IPS-18a (cell line): ENCODE data around the gene RND2.

ENCODE experiments used
- H3K27ac ChIP-seq: one replicate; pipeline ENCODE4 v1.5.1; 2013; ENCODE audit warnings: low read length
- H3K27me3 ChIP-seq: one replicate; pipeline ENCODE4 v1.6.1; 2013; ENCODE audit warnings: mild to moderate bottlenecking, low read length; ENCODE audit not compliant: control insufficient read depth, insufficient read depth
- H3K36me3 ChIP-seq: one replicate; pipeline ENCODE4 v1.6.1; 2013; ENCODE audit warnings: low read depth, low read length; ENCODE audit not compliant: control insufficient read depth
- H3K4me1 ChIP-seq: one replicate; pipeline ENCODE4 v1.6.1; 2013; ENCODE audit warnings: low read depth, low read length; ENCODE audit not compliant: control insufficient read depth
- H3K4me3 ChIP-seq: one replicate; pipeline ENCODE4 v1.5.1; 2013; ENCODE audit warnings: low read length
- H3K9ac ChIP-seq: one replicate; pipeline ENCODE4 v1.6.1; 2013; ENCODE audit warnings: mild to moderate bottlenecking, low read length, moderate library complexity
- H3K9me3 ChIP-seq: one replicate; pipeline ENCODE4 v1.6.1; 2013; ENCODE audit warnings: low read depth, low read length; ENCODE audit not compliant: control insufficient read depth

RND2 gene

DNA sequence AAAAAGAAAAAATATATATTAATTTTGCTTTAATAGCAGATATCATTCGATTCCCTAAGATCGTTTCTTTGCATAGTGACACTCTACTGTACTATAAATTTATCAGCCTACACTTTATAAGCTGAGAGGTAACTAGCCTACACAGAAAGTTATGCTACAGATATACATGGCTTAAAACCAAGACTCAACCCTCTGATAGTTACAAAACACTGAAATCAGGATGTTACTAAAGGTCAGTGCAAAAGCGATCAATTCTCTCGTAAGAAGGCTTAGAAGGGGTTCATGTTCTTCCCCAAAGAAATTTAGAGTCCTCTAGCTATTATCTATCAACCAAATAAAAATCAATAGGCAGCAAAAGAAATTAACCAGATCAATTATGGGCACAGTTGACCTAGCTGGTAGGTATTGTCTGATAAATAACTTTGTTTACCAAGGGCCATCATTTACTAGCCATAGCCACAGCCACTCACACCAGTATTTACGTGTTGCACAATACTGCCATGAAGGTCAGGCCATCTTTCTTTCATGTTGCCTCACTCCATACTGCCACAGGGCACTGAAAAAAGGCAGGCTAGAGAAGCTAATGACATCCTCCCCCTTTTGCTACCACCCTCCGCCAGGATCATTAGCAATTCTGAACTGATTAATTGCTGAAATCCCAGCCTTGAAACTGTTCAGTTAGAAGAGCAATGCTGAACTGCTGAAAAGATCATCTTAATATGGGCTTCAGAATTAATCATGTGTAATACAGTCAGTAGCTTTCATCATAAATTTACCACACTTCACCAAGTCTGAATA lies 43.7 kb downstream of the RND2 start:
- Histone ChIP-seq H3K27ac (no peak overlapping the region), H3K36me3 (peaks cover 21% of the 10 kb centered on the region), H3K27me3 (no peaks in the 10 kb centered on the region), H3K4me1 (peaks cover 5% of the 10 kb centered on the region), H3K9ac (no peak overlapping the region), H3K9me3 (no peaks in the 10 kb centered on the region), H3K4me3 (no peak overlapping the region)

DNA sequence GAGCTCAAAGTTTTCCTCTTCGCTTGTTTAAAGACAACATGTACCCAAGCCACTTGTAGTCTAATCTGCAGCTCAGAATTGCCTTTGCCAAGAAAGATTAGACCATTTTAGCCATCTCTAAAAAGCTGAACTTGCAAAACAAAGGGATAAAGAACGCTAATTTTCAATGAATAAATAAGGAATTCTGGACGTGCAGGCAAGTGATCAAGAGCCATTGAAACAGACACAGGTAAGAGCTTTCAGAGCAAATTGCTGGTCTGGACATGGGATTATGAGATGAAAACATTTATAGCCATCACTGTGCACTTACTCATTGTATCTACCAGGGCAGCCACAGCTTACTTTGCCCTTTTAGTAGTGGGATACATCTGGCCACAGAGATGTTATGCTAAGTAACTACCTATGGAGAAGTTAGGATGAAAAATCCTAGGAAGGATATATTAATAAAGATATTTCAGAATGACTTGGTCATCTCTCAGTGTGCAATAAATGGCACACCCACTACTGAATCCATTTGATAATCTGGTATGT lies 44.4 kb downstream of the RND2 start:
- peaks cover 2% of the 10 kb centered on the region for H3K4me1 ChIP-seq
- no peaks in the 10 kb centered on the region for H3K9me3 ChIP-seq
- H3K4me3 ChIP-seq = no peak overlapping the region
- no peak overlapping the region for H3K27ac ChIP-seq
- no peaks in the 10 kb centered on the region for H3K27me3 ChIP-seq
- H3K36me3 ChIP-seq = peaks cover 26% of the 10 kb centered on the region
- H3K9ac ChIP-seq = no peak overlapping the region

DNA sequence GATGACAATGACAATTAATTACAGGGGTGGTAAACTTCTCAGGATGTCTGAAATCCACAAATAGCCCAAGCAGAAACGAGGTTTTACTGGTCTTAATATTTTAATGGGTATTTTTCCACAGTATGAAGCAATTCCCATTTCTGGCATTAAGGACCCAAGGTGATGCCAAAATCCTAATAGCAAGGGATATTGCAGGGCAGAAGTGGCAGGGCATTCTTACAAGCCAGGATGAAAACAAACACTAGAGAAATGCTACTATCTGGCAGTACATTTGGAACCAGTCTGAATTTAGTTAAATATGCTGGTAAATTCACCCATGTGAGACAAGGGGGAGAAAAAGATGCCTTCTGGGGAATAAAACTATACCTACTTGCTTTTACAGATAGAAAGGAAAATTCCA lies 45.2 kb downstream of the RND2 start:
- H3K9ac ChIP-seq = no peak overlapping the region
- no peak overlapping the region for H3K4me3 ChIP-seq
- no peaks in the 10 kb centered on the region for H3K27me3 ChIP-seq
- no peaks in the 10 kb centered on the region for H3K4me1 ChIP-seq
- no peak overlapping the region for H3K27ac ChIP-seq
- peaks cover 26% of the 10 kb centered on the region for H3K36me3 ChIP-seq
- H3K9me3 ChIP-seq = no peaks in the 10 kb centered on the region

DNA sequence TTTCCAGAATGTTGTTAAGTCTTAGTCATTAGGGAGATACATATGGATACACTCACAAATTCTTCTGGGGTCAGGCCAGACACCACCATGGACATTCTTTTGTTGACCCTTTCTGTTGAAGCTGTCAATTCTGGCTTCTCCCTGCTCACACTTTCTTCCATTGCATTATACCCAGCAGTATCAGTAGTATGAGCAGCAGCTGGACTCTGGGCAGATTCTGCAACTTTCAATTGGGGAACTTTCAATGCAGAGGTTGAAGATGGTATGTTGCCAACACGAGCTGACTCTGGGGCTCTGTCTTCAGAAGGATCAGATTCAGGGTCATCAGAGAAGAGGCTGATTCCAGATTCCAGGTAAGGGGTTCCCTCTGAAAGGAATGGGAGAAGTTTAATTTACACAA lies 45.8 kb downstream of the RND2 start:
- H3K9me3 ChIP-seq = no peaks in the 10 kb centered on the region
- H3K4me1 ChIP-seq = no peaks in the 10 kb centered on the region
- no peak overlapping the region for H3K27ac ChIP-seq
- H3K27me3 ChIP-seq = no peaks in the 10 kb centered on the region
- H3K9ac ChIP-seq = no peak overlapping the region
- peaks cover 25% of the 10 kb centered on the region for H3K36me3 ChIP-seq
- no peak overlapping the region for H3K4me3 ChIP-seq

DNA sequence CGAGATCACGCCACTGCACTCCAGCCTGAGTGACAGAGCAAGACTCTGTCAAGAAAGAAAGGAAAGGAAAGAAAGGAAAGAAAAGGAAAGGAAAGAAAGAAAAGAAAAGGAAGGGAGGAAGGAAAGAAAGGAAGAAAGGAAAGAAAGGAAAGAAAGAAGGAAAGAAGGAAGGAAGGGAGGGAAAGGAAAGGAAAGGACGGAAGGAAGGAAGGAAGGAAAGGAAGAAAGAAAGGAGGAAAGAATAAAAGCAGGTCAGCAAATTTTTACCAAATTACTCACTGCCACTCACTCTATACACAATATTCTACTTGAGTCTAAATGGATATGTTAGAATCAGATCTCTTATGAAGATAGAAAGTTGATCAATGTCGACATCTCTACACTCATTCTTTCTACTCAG lies 49.8 kb downstream of the RND2 start:
- no peak overlapping the region for H3K4me3 ChIP-seq
- peaks cover 8% of the 10 kb centered on the region for H3K4me1 ChIP-seq
- no peaks in the 10 kb centered on the region for H3K9me3 ChIP-seq
- no peak overlapping the region for H3K27ac ChIP-seq
- H3K36me3 ChIP-seq = peaks cover 22% of the 10 kb centered on the region
- no peak overlapping the region for H3K9ac ChIP-seq
- no peaks in the 10 kb centered on the region for H3K27me3 ChIP-seq

DNA sequence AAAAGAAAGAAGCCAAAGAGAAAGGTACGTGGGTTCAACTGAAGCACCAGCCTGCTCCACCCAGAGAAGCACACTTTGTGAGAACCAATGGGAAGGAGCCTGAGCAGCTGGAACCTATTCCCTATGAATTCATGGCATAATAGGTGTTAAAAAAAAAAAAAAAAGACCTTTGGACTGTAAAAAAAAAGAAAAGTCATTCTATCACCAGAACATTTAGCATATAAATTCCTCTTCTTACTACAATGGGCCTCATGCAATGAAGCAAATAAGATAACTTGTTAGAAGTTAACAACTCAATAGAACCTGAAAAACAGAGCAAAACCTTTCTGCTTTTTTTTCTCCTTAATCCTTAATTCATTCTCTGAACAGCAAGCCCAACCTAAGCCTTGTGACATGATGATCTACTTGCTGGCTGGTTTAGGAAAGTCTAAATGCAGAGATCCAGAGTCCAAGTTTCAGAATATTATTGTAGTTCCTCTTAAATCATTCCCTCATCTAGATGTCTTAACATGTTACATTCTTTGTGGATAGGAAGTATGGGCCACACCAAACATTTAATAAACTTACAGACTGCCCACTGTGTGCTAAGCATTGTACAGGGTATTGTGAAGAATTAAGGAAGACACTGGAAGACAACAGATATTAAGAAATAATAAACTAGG lies 54.7 kb downstream of the RND2 start:
- Histone ChIP-seq H3K9me3 (no peaks in the 10 kb centered on the region), H3K36me3 (peaks cover 11% of the 10 kb centered on the region), H3K27me3 (no peaks in the 10 kb centered on the region), H3K9ac (no peak overlapping the region), H3K4me1 (peaks cover 8% of the 10 kb centered on the region), H3K4me3 (no peak overlapping the region), H3K27ac (no peak overlapping the region)
